Ramos (cell line): ENCODE results near the gene DEXI.

ENCODE experiments used
- in situ Hi-C: fragments of 300-500 bp; cut with MboI; formaldehyde crosslinking; loops from one replicate; pipeline ENCODE4 v1.14.3; 2022; ENCODE audit warnings: low sequenced_read_pairs; ENCODE audit not compliant: unreplicated experiment

The DEXI gene

DNA sequence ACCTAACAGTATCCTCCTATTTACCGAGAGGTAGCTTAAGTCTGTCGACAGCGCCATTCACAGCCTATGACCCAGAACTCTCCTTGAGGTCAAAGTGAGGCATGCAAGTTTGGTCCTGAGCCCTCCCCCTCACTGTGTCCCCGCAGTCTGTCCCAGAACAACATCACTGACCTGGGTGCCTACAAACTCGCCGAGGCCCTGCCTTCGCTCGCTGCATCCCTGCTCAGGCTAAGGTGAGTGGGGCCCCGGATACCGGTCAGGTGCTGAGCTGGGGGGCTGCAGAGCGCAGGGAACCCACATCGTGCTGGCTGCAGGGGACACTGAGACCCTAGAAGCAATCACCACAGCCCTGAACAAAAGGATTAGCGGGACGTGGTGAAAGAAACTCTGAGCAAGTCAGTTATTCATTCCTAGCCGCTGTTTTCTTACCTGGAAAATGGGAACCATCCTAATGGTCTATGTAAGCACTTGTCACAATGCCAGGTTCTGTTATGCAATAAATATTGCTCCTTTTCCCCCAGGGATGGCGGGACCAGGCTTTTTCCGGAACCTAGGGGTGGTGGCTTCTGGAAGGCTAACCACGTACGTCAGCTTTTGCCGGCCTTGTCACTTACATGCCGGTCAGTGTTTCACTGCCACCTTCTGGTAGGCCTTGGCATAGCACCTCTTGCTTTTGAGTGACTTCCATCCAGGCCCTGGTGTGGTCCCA lies 23.8 kb downstream of the DEXI start:
- in situ Hi-C loops: loop anchor here (5.0 to 10.0 kb wide), 3 partner anchors 174 to 401 kb away; partner anchors contain the start of gene NUBP1

DNA sequence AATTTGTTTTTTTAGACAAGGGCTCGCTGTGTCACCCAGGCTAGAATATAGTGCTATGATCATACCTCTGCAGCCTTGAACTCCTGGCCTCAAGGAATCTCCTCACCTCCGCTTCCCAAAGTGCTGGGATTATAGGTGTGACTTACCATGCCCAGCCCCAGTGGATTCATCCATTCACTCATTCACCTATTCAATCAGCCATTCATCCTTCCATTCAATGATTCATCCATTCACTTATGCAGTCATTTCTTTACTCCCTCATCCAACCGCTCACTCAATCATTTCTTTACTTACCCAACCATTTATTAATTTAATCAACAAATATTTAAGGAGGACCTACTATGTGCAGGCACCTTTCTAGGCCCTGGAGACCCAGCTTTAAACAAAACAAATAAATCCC lies 25.7 kb downstream of the DEXI start:
- in situ Hi-C loops: loop anchor here (5.0 to 10.0 kb wide), 3 partner anchors 172 to 399 kb away; partner anchors contain the start of gene NUBP1

DNA sequence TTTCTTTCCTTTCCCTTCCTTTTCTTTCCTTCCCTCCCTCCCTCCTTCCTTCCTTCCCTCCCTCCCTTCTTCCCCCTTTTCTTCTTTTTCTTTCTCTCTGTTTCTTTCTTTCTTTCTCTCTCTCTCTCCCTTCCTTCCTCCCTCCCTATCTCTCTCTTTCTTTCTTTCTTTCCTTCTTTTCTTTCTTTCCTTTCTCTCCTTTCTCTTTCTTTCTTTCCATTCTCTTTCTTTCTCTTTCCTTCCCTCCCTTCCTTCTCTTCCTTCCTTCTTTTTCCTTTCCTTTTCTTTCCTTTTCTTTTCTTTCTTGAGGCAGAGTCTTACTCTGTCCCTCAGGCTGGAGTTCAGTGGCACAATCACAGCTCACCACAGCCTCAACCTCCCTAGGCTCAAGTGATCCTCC lies 31.0 kb downstream of the DEXI start:
- in situ Hi-C loops: loop anchor here (10.0 kb wide), 2 partner anchors 166 to 246 kb away; partner anchors contain the start of gene NUBP1

DNA sequence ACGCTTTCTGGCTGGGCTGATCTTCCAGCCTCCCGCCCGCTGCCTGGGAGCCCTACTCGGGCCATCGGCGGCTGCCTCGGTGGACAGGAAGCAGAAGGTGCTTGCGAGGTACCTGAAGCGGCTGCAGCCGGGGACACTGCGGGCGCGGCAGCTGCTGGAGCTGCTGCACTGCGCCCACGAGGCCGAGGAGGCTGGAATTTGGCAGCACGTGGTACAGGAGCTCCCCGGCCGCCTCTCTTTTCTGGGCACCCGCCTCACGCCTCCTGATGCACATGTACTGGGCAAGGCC lies 34.6 kb downstream of the DEXI start:
- in situ Hi-C loops: no loop called here

DNA sequence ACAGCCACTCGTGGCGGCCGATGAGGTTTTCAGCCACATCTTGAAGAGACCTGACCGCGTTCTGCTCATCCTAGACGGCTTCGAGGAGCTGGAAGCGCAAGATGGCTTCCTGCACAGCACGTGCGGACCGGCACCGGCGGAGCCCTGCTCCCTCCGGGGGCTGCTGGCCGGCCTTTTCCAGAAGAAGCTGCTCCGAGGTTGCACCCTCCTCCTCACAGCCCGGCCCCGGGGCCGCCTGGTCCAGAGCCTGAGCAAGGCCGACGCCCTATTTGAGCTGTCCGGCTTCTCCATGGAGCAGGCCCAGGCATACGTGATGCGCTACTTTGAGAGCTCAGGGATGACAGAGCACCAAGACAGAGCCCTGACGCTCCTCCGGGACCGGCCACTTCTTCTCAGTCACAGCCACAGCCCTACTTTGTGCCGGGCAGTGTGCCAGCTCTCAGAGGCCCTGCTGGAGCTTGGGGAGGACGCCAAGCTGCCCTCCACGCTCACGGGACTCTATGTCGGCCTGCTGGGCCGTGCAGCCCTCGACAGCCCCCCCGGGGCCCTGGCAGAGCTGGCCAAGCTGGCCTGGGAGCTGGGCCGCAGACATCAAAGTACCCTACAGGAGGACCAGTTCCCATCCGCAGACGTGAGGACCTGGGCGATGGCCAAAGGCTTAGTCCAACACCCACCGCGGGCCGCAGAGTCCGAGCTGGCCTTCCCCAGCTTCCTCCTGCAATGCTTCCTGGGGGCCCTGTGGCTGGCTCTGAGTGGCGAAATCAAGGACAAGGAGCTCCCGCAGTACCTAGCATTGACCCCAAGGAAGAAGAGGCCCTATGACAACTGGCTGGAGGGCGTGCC lies 35.1 kb downstream of the DEXI start:
- in situ Hi-C loops: no loop called here

DNA sequence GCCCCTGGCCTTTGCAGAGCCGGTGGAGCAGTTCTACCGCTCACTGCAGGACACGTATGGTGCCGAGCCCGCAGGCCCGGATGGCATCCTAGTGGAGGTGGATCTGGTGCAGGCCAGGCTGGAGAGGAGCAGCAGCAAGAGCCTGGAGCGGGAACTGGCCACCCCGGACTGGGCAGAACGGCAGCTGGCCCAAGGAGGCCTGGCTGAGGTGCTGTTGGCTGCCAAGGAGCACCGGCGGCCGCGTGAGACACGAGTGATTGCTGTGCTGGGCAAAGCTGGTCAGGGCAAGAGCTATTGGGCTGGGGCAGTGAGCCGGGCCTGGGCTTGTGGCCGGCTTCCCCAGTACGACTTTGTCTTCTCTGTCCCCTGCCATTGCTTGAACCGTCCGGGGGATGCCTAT lies 35.8 kb downstream of the DEXI start:
- in situ Hi-C loops: no loop called here

DNA sequence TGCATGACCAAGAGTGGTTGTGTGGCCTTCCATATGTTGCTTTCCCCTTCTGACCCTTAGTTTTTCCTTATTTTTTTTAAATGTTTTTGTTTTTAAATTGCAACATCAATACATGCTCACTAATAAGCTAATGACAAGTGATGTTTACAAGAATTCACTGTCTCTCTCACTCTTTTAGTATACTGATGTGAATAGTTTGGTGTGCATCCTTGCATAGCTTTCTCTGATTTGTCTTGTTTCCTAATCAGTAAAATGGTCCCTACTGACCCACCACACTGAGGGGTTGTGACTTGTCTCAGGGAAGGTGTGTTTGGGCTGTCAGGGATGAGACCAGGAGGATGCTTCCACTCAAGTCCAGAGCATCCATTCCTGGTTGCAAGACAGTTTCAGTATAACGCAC lies 39.3 kb downstream of the DEXI start:
- in situ Hi-C loops: no loop called here

DNA sequence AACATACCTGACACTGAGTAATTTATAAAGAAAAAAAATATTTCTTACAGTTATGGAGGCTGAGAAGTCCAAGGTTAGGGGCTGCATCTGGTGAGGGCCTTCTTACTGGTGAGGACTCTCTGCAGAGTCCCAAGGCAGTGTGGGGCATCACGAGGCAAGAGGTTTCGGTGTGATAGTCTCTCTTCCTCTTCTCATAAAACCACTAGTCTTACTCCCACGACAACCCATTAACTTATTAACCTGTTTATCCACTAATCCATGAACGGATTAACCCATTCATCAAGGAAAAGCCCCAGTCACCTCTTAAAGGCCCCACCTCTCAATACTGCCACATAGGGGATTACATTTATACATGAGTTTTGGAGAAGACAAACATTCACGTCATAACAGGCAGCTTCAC lies 45.1 kb downstream of the DEXI start:
- in situ Hi-C loops: loop anchor here (25.0 kb wide), 1 partner anchor 1810 kb away; the partner anchor contains the start of gene HAPSTR1

DNA sequence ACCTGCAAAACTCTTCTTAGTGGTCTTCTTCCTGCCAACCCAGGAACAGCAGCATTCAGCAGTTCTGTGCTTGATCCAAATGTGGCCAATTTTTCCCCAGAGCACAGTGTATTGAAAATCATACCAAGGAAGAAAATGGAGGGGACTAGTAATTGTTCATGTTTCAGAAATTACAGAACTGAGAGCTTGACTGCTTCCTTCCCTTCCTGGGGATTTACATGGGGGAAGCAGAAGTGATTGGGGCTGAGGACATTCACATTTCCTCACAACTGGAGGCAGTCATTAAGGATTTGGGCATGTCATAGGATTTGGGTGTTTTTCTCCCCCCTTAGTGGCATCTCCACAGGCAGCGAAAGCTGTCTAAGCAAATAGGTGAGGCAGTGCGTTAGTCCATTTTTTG lies 45.5 kb downstream of the DEXI start:
- in situ Hi-C loops: loop anchor here (25.0 kb wide), 1 partner anchor 1809 kb away; the partner anchor contains the start of gene HAPSTR1

DNA sequence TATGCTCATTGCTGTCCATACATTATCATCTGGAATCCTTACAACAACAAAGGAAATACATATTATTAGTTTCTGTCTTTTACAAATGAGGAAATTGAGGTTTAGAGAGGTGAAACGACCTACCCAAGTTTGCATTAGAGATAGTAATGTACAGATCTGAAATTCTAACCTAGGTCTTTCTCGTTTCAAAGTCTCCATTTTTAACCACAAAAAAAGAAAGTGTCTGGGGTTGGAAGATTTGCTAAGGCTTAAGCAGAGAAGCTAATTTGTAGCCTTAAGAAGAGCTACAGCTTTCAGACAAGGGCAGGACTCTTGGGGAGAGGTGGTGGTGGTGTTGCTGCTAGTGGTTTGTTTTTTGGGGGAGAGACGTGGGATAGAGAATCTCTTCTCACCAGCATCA lies 46.1 kb downstream of the DEXI start:
- in situ Hi-C loops: loop anchor here (25.0 kb wide), 1 partner anchor 1809 kb away; the partner anchor contains the start of gene HAPSTR1

DNA sequence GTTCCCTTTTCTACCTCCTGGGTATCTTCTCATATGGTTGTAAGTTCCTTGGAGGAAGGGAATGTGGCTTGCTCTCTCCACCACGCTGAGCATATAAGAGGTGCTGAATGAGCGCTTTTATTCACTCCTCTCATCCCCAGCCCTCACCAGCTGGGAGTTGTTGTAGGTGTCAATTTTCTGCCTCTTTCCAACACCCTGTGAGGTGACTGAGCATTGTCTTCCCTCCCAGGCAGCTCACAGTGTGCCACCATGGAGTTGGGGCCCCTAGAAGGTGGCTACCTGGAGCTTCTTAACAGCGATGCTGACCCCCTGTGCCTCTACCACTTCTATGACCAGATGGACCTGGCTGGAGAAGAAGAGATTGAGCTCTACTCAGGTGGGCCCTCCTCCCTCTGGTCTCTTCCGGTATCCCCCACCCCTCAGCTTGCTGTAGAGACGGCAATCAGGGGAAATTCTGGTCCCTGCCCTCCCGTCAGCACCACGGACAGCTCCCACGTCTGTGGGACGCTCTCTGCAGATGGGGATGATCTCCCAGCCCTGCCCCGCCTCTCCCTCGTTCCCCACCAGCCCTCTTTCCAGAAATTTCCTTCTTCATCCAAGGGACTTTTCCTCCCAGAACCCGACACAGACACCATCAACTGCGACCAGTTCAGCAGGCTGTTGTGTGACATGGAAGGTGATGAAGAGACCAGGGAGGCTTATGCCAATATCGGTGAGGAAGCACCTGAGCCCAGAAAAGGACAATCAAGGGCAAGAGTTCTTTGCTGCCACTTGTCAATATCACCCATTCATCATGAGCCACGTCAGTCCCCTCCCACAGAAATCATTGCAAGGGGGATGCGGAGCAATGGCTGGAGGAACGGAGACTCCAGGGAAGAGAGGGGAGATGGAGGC lies 47.0 kb downstream of the DEXI start:
- in situ Hi-C loops: loop anchor here (25.0 kb wide), 1 partner anchor 1808 kb away; the partner anchor contains the start of gene HAPSTR1

DNA sequence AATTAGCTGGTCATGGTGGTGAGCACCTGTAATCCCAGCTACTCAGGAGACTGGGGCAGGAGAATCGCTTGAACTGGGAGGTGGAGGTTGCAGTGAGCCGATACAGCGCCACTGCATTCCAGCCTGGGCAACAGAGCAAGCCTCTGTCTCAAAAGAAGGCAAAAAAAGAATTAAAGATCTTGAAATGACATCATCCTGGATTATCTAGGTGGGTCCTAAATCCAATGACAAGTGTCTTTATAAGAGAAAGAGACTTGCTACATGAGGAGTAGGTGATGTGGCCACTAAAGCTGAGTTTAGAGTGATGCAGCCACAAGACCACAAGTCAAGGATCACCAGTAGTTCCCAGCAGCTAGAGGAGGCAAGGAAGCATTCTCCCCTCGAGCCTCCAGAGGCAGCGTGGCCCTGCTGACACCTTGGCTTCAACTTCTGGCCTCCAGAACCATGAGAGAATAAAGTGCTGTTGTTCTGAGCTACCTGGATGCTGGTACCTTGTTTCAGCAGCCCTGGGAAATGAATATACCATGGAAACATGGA lies 49.4 kb downstream of the DEXI start:
- in situ Hi-C loops: loop anchor here (25.0 kb wide), 1 partner anchor 1806 kb away; the partner anchor contains the start of gene HAPSTR1

DNA sequence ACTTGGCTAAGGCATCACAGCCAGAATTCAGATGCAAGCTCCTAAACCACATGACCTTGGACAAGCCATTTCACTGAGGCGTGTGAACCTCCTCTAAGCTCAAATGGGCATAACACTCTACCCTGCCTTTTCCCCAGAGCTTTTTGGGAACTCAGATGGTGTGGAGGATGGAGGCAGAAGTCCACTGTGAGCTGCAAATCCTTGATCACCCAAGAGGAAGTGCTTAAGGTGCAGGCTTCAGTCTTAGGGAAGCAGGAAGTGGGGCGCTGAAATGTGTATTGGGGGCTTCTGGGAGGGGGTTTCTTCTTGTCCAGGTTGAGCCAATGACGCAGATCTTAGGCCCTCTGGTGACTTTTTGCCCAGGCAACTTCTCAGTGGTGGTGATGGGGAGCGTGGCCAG lies 52.4 kb downstream of the DEXI start:
- in situ Hi-C loops: loop anchor here (25.0 kb wide), 1 partner anchor 1803 kb away; the partner anchor contains the start of gene HAPSTR1

DNA sequence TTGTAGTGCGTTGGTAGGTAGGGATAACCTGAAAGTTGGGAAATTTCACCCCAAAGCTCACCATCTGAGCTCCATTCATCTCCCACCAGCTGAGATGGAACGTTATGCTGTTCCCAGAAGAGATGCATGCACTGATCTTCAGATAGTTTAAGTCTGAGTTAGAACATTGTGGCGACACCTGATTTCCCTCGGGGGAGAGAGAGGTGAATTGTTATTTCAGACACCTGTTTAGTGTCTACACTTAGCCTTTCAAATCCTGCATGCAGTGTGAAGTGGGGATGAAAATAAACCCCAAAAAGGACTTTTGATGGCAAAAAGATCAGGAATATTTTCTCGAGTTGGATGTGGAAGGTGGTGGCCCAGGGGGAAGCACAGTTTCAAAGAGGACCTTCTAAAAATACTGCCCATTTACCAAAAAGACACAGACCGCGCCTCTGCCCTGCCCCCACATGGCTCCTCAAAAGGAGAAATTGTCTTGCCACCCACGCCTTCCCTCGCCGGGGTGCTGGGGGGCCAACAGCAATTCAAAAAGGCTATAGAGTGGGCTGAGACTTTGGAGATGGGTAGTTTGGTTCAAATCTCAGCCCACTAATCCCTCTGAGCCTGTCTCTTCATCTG lies 53.8 kb downstream of the DEXI start:
- in situ Hi-C loops: loop anchor here (25.0 kb wide), 1 partner anchor 1801 kb away; the partner anchor contains the start of gene HAPSTR1

DNA sequence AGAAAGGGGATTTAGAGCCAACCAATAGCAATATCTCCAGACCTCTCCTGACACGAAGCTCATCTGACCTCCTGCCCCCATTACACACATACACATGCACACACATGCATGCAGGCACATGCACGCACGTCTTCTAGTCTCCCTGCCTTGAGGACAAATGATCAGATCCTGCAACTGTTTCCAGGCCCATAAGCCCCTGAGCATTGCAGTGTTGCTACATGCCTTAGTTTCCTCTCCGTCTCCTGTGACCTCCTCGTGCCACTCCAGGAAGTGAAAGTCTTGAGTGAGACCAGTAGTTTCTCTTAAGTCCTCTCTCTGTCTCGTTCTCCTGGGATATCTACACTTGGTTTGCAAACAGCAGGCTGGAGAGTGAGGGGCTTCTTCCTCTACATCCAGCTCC lies 57.0 kb downstream of the DEXI start:
- in situ Hi-C loops: loop anchor here (25.0 kb wide), 1 partner anchor 1798 kb away; the partner anchor contains the start of gene HAPSTR1

DNA sequence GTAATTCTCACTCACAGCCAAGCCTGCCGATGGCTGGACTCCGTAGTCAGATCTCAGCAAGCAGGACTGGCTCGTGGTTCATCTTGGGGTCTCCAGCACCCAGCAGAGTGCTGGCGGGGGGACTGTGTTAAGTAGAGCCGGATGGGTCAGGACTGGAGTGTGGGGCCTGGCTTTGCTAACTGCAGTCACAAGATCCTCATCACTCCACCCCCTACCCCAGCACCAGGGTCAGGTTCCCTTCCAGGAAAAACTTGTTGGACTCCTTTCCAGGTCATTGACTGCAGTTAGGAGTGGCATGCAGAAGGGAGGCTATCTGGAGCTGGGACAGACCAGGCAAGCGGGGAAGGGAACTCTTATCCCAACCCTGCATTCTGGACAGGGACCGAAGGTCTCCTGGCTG lies 59.3 kb downstream of the DEXI start:
- in situ Hi-C loops: loop anchor here (25.0 kb wide), 1 partner anchor 1796 kb away; the partner anchor contains the start of gene HAPSTR1

DNA sequence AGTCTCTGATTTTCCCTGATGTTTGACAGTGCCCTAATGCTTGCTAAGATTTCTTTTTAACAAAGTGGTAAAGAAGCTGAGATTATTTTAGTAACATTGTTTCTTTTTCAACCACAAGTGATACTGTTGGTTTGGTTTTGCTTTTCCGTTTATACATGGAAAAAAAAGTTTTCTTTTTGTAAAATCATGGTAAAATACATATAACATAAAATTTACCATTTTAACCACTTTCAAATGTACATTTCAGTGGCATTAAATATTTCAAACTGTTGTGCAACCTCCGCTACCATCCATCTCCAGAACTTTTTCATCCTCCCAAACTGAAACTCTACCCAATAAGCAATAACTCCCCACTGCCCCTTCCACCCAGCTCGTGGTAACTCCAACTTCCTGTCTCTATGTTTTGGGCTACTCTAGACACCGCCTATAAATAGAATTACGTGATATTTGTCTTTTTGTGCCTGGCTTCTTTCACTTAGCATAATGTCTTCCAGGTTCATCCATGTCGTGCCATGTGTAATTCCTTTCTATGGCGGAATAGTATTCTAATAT lies 60.7 kb downstream of the DEXI start:
- in situ Hi-C loops: loop anchor here (25.0 kb wide), 1 partner anchor 1794 kb away; the partner anchor contains the start of gene HAPSTR1

DNA sequence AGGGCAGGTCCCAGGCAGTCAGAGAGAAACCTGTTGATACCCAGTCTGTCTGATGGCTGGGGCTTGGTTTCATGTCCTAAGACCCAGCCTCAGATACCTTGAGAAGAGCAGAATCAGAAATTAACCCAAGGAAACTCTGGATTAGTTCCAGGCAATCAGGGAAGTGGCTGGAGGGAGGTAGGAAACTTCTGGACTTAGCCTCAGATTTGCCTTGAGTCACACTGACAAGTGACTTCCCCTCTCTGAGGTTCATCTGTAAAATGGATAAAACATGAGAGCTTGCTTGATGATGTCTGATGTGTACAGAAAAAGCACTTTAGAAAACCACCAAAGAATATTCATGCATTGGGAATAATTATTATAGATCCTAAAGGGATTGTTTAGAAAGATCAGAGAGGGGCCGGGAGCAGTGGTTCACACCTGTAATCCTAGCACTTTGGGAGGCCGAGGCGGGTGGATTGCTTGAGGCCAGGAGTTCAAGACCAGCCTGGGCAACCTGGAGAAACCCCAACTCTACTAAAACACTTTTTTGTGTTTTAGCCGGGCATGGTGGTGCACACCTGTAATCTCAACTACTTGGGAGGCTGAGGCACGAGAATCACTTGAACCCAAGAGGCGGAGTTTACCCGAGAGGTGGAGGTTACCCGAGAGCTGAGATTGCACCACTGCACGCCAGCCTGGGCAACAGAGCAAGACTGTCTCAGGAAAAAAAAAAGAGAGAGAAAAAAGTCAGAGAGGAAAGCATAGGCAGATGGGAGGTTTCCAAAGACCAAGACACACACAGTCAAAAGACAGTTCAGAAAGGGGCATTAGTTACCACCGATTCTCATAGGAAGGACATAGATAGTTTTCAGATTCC lies 61.4 kb downstream of the DEXI start:
- in situ Hi-C loops: loop anchor here (25.0 kb wide), 1 partner anchor 1794 kb away; the partner anchor contains the start of gene HAPSTR1
